Measurements from ENCODE around the gene RBMS1. TPM values are rescaled to one million over a fixed set of nuclear protein-coding genes. Genes with fewer than 3 reads are reported as not detected.
A peak's percentile ranks its signal among the peaks of the same experiment; 100 is the strongest.

RBMS1 gene
- polyA plus RNA-seq, 1 donor (not counting 4 experiments of a cell fraction or from before 2014, with no cell fraction given), result 89.1 TPM

DNA sequence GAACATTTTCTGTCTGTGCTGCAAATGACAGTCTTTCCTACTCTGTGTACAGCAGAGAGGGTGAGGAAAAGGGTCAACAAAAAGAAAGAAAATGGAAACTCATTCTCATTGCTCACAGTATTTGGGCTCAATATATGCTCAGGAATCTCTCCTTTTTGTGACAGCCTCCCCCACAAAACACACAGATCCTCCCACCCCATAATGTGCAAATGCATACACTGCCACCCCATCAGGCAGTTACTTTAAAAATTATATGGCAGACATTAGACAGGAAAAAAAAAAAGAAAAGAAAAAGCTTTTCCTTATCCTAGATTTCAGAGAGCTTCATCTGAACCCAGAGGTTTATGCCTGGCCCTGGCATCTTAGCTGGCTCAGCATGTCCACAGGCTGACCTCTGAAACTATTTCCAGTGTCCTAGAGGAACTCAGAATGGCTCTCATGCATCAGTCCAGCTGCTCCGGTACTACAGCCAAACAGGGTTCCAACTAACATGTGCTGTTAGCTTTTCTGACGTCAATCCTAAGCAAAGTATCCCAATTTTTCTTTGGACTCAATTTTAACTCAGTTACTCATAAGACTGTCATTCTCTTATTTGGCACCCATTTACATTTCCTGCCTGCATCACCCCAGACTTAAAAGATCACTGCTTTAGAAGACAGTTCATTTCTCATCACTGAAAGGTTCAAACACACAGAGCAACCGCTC lies 105.9 kb downstream of the RBMS1 start:
- DNase-seq (ENCODE audit: low read depth, low spot score) (no peak), FAIRE-seq (peak; percentile 92)
- peaks cover 0 to 2% of the 10 kb centered on the region in 2 experiments for H3K36me3 ChIP-seq (ENCODE audit: control insufficient read depth in 2 of 2, extremely low read depth in 1 of 2, insufficient read depth in 2 of 2, low read length in 2 of 2)
- peak overlapping the region; percentile 60 for H3K9ac ChIP-seq (ENCODE audit: control insufficient read depth, extremely low read depth, insufficient read depth, low read length)
- peaks cover 2% of the 10 kb centered on the region for H3K9me1 ChIP-seq (ENCODE audit: control insufficient read depth, extremely low read depth, insufficient read depth, low read length)
- H3K79me2 ChIP-seq (ENCODE audit: control insufficient read depth, insufficient read depth, low read length), result peaks cover 88% of the 10 kb centered on the region
- H3K9me3 ChIP-seq (ENCODE audit: control insufficient read depth, low read depth, low read length), result no peaks in the 10 kb centered on the region
- H3K4me2 ChIP-seq (ENCODE audit: control insufficient read depth, extremely low read depth, insufficient read depth, low read depth, low read length), result peak overlapping the region; percentile 70
- H2AFZ ChIP-seq (ENCODE audit: control insufficient read depth, low read length), result no peak overlapping the region
- peak overlapping the region; percentile 75 for H3K27ac ChIP-seq (ENCODE audit: control insufficient read depth, insufficient read depth, low read length)
- TF ChIP-seq EZH2 (IDR thresholded peaks at IDR 0.05; ENCODE audit: low read length), result no peak
- TF ChIP-seq, protein P1, sequence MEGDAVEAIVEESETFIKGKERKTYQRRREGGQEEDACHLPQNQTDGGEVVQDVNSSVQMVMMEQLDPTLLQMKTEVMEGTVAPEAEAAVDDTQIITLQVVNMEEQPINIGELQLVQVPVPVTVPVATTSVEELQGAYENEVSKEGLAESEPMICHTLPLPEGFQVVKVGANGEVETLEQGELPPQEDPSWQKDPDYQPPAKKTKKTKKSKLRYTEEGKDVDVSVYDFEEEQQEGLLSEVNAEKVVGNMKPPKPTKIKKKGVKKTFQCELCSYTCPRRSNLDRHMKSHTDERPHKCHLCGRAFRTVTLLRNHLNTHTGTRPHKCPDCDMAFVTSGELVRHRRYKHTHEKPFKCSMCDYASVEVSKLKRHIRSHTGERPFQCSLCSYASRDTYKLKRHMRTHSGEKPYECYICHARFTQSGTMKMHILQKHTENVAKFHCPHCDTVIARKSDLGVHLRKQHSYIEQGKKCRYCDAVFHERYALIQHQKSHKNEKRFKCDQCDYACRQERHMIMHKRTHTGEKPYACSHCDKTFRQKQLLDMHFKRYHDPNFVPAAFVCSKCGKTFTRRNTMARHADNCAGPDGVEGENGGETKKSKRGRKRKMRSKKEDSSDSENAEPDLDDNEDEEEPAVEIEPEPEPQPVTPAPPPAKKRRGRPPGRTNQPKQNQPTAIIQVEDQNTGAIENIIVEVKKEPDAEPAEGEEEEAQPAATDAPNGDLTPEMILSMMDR (optimal IDR thresholded peaks at IDR 0.05 in 1 of 3, IDR thresholded peaks at IDR 0.05 in 1 of 3, conservative IDR thresholded peaks at IDR 0.05 in 1 of 3; ENCODE audit: extremely low read depth in 1 of 3, insufficient read depth in 2 of 3, low read length in 3 of 3), result no peak
- H4K20me1 ChIP-seq (ENCODE audit: control insufficient read depth, extremely low read depth, insufficient read depth, low read length), result no peaks in the 10 kb centered on the region
- H3K27me3 ChIP-seq (ENCODE audit: control insufficient read depth, extremely low read depth, insufficient read depth, low read length), result no peaks in the 10 kb centered on the region
- H3K4me1 ChIP-seq (ENCODE audit: control insufficient read depth, extremely low read depth, insufficient read depth, low read length), result peaks cover 61% of the 10 kb centered on the region
- dilution Hi-C loops (cut with MboI; ENCODE audit: extremely low pct_ligation_motif_present, low sequenced_read_pairs), result no loop called here
- H3K4me3 ChIP-seq (ENCODE audit: control insufficient read depth in 2 of 3, extremely low read depth in 1 of 3, insufficient read depth in 2 of 3, low read depth in 1 of 3, low read length in 3 of 3), result peak overlapping the region in 1 of 3 experiments; percentile 16

DNA sequence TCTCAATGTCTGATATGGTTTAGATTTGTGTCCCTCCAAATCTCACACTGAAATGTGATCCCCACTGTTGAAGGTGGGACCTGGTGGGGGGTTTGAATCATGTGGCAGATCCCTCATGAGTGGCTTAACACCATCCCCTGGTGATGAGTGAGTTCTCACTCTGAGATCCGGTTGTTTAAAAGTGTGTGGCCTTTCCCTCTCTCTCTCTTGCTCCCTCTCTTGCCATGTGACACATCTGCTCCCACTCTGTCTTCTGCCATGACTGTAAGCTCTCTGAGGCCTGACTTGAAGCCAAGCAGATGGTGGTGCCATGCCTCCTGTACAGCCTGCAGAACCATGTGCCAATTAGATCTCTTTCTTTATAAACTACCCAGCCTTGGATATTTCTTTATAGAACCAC lies 108.8 kb downstream of the RBMS1 start:
- peaks cover 41% of the 10 kb centered on the region for H3K4me1 ChIP-seq (ENCODE audit: control insufficient read depth, extremely low read depth, insufficient read depth, low read length)
- H3K27ac ChIP-seq (ENCODE audit: control insufficient read depth, insufficient read depth, low read length), result no peak overlapping the region
- H2AFZ ChIP-seq (ENCODE audit: control insufficient read depth, low read length), result no peak overlapping the region
- no peaks in the 10 kb centered on the region for H3K27me3 ChIP-seq (ENCODE audit: control insufficient read depth, extremely low read depth, insufficient read depth, low read length)
- no peak for DNase-seq (ENCODE audit: low read depth, low spot score)
- H3K79me2 ChIP-seq (ENCODE audit: control insufficient read depth, insufficient read depth, low read length), result peaks cover 95% of the 10 kb centered on the region
- dilution Hi-C loops (cut with MboI; ENCODE audit: extremely low pct_ligation_motif_present, low sequenced_read_pairs), result no loop called here
- no peaks in the 10 kb centered on the region for H3K9me3 ChIP-seq (ENCODE audit: control insufficient read depth, low read depth, low read length)
- no peaks in the 10 kb centered on the region for H4K20me1 ChIP-seq (ENCODE audit: control insufficient read depth, extremely low read depth, insufficient read depth, low read length)
- TF ChIP-seq, protein P1 (optimal IDR thresholded peaks at IDR 0.05 in 1 of 3, IDR thresholded peaks at IDR 0.05 in 1 of 3, conservative IDR thresholded peaks at IDR 0.05 in 1 of 3; ENCODE audit: extremely low read depth in 1 of 3, insufficient read depth in 2 of 3, low read length in 3 of 3), result no peak
- no peak for TF ChIP-seq EZH2 (IDR thresholded peaks at IDR 0.05; ENCODE audit: low read length)
- peaks cover 3% of the 10 kb centered on the region for H3K9me1 ChIP-seq (ENCODE audit: control insufficient read depth, extremely low read depth, insufficient read depth, low read length)
- H3K4me3 ChIP-seq (ENCODE audit: control insufficient read depth in 2 of 3, extremely low read depth in 1 of 3, insufficient read depth in 2 of 3, low read depth in 1 of 3, low read length in 3 of 3), result no peak overlapping the region
- no peak for FAIRE-seq
- no peak overlapping the region for H3K9ac ChIP-seq (ENCODE audit: control insufficient read depth, extremely low read depth, insufficient read depth, low read length)
- no peak overlapping the region for H3K4me2 ChIP-seq (ENCODE audit: control insufficient read depth, extremely low read depth, insufficient read depth, low read depth, low read length)
- H3K36me3 ChIP-seq (ENCODE audit: control insufficient read depth in 2 of 2, extremely low read depth in 1 of 2, insufficient read depth in 2 of 2, low read length in 2 of 2), result peaks cover 0 to 7% of the 10 kb centered on the region in 2 experiments

Measured in keratinocyte (primary cell).